Mucosa of descending colon (tissue), 3 donors: ENCODE measurements around the gene CUL7. TPM values are rescaled to one million over a fixed set of nuclear protein-coding genes. Genes with fewer than 3 reads are reported as not detected.

ENCODE experiments used
- ATAC-seq: fragments of 200-7000 bp; cut with Tn5 transposase; one replicate; pipeline ENCODE4 v1.9.1; 2020; ENCODE audit warnings: mild to moderate bottlenecking, moderate library complexity
- DNase-seq, 3 donors: peaks; one replicate each; pipeline ENCODE4 v3.0.0-alpha.2; 2020
- H3K36me3 ChIP-seq: fragments of 200-600 bp; one replicate; pipeline ENCODE4 v1.8.0; 2021; ENCODE audit warnings: low read depth, mild to moderate bottlenecking
- H3K4me1 ChIP-seq: fragments of 200-600 bp; one replicate; pipeline ENCODE4 v1.8.0; 2021; ENCODE audit warnings: low read depth, mild to moderate bottlenecking
- H3K4me3 ChIP-seq: fragments of 200-600 bp; one replicate; pipeline ENCODE4 v1.8.0; 2021; ENCODE audit warnings: mild to moderate bottlenecking
- H3K9me3 ChIP-seq: fragments of 200-600 bp; one replicate; pipeline ENCODE4 v1.8.0; 2021; ENCODE audit warnings: mild to moderate bottlenecking
- intact Hi-C, 2 donors: fragments of 100-400 bp; cut with DNase I in 1 of 2; cut with micrococcal nuclease in 1 of 2; formaldehyde crosslinking; loops; one replicate each; pipeline versions ENCODE4 v1.11.0 to v1.11.1; 2022; cut with DNase I, micrococcal nuclease
- total RNA-seq, 3 donors: library from RNA; stranded (reverse); fragmentation: NEBNext Ultra II Directional in 2 of 3; extraction: Animal tissue kit (Norgen Biotek cat#: 25700) in 2 of 3; gene quantifications; one replicate each; pipeline versions ENCODE4 v1.2.1 to v1.2.4, GENCODE V29; 2021 to 2023
- TF ChIP-seq, protein P1 (sequence below): fragments of 200-600 bp; IDR thresholded peaks from one replicate; pipeline ENCODE4 v1.8.0; 2022; ENCODE audit warnings: antibody characterized with exemption, mild to moderate bottlenecking
- donor health status: DM: no; HTN: no; CAD: no; lungs with moderate emphysema.
- donor health status: DM: no; HTN: no; CAD: no.
- donor health status: DM: no; HTN: yes; CAD: no.

Gene CUL7
- total RNA-seq, 3 donors from 2014 or later: 15.1 to 16.2 (median 15.3) TPM

DNA sequence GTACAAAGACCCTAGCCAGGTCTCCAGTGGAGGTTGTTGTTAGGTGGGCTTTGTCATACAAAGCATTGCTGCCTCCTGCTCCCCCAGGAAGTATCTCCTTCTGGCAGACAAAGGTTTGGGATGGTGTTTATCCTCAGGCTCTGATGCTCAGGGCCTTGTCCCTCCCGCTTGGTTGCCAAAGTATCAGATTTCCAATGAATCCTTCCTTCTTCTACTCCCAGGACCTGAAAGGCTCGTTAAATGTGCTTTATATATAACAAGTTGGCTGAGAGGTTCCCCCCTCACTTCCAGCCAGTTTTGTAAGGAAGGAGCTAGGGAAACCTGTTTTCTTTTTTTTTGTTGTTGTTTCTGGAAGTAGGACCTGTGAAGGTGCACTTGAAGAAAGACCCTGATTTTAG is 36.9 kb upstream of the CUL7 start:
- no peaks in the 10 kb centered on the region for H3K9me3 ChIP-seq
- TF ChIP-seq, protein P1, sequence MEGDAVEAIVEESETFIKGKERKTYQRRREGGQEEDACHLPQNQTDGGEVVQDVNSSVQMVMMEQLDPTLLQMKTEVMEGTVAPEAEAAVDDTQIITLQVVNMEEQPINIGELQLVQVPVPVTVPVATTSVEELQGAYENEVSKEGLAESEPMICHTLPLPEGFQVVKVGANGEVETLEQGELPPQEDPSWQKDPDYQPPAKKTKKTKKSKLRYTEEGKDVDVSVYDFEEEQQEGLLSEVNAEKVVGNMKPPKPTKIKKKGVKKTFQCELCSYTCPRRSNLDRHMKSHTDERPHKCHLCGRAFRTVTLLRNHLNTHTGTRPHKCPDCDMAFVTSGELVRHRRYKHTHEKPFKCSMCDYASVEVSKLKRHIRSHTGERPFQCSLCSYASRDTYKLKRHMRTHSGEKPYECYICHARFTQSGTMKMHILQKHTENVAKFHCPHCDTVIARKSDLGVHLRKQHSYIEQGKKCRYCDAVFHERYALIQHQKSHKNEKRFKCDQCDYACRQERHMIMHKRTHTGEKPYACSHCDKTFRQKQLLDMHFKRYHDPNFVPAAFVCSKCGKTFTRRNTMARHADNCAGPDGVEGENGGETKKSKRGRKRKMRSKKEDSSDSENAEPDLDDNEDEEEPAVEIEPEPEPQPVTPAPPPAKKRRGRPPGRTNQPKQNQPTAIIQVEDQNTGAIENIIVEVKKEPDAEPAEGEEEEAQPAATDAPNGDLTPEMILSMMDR: no peak
- intact Hi-C loops: no loop called here
- no peak overlapping the region for H3K4me3 ChIP-seq
- ATAC-seq (no peak), DNase-seq (no peak)
- no peaks in the 10 kb centered on the region for H3K36me3 ChIP-seq
- H3K4me1 ChIP-seq: no peaks in the 10 kb centered on the region

GRCh38 chr6:43089874-43090558 is 36.4 kb upstream of the CUL7 start:
- peak; percentile 27 for ATAC-seq
- Histone ChIP-seq H3K36me3 (no peaks in the 10 kb centered on the region), H3K4me1 (no peaks in the 10 kb centered on the region), H3K4me3 (no peak overlapping the region), H3K9me3 (no peaks in the 10 kb centered on the region)
- DNase-seq: no peak
- TF ChIP-seq, protein P1: no peak
- intact Hi-C loops: no loop called here

GRCh38 chr6:43089467-43089866 is 35.8 kb upstream of the CUL7 start:
- no peaks in the 10 kb centered on the region for H3K36me3 ChIP-seq
- TF ChIP-seq, protein P1: no peak
- ATAC-seq (no peak), DNase-seq (no peak)
- no peaks in the 10 kb centered on the region for H3K4me1 ChIP-seq
- no peaks in the 10 kb centered on the region for H3K9me3 ChIP-seq
- intact Hi-C loops: no loop called here
- no peak overlapping the region for H3K4me3 ChIP-seq

DNA sequence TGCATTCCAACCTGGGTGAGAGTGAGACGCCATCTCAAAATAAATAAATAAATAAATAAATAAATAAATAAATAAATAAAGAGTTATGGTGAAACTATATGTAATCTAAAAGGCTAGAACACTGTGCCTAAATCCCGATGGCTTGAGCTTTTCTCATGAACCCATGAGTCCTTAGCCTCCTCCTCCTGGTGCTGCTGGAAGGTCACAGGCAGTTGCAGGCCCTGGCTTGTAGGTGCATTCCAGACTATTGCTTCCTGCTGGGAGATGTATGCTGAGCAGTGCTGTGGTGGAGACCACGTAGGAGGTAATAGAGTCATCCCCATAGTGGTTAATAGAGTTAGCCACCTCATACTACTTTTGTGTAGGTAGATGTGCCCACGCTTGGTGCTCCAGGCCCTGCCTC is 35.0 kb upstream of the CUL7 start:
- no peak for ATAC-seq
- Histone ChIP-seq H3K36me3 (no peaks in the 10 kb centered on the region), H3K4me1 (no peaks in the 10 kb centered on the region), H3K9me3 (no peaks in the 10 kb centered on the region), H3K4me3 (no peak overlapping the region)
- intact Hi-C loops: no loop called here
- TF ChIP-seq, protein P1: no peak
- DNase-seq: no peak

DNA sequence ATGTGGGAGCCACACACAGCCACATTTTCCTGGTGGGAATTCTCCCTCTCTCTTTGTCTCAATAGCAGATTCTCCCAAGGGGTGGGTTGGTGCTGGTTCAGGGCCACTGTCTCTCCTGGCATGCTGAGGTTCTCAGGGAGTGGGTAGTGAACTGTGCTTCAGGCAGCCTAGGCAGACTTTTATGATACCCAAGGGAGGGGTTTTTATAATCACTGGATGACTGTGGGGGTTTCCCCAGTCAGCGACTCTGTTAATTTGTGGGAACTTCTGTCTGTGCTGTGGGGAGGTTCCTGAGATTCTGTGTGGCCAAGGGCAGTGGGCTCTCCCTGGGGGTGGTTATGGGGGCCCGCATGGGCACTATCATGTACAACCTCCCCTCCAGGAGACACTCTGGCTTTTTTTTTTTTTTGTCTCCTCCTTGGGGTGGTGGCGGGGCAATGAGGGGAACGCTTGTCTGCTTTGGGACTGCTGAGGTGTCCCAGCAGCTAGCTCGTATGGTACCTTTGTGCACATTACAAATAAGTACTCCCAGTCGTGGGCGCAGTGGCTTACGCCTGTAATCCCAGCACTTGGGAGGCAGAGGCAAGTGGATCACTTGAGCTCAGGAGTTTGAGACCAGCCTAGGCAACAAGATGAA is 32.5 kb upstream of the CUL7 start:
- TF ChIP-seq, protein P1: no peak
- DNase-seq (no peak), ATAC-seq (peak; percentile 68)
- Histone ChIP-seq H3K4me1 (no peaks in the 10 kb centered on the region), H3K36me3 (no peaks in the 10 kb centered on the region), H3K9me3 (no peaks in the 10 kb centered on the region), H3K4me3 (no peak overlapping the region)
- intact Hi-C loops: no loop called here
